PC-3 (cell line): ENCODE data around the gene PDE11A. TPM values are rescaled to one million over a fixed set of nuclear protein-coding genes. Genes with fewer than 3 reads are reported as not detected.

Source experiments
- ATAC-seq: fragments of 200-7000 bp; cut with Tn5 transposase; 2 replicates; pipeline ENCODE4 v1.9.1; 2020; ENCODE audit warnings: mild to moderate bottlenecking, moderate library complexity
- BruUV-seq: library from RNA; stranded (reverse); fragments of 400-500 nt; replicated peaks from 2 replicates; lab custom pipeline; 2021; lab: Mats Ljungman, UMichigan
- CTCF ChIA-PET: fragments of 300-600 bp; sonication (Branson Sonifier 250); formaldehyde crosslinking; loops from one replicate; lab custom pipeline; 2022; ENCODE audit warnings: antibody characterized with exemption; lab: Charles Lee
- POLR2A ChIA-PET: fragments of 300-600 bp; sonication (Branson Sonifier 250); formaldehyde crosslinking; loops from one replicate; lab custom pipeline; 2022; ENCODE audit warnings: antibody characterized with exemption; ENCODE audit not compliant: unreplicated experiment; lab: Charles Lee
- DNase-seq: peaks from one replicate; pipeline ENCODE4 v3.0.0-alpha.2; 2015
- H2AFZ ChIP-seq: fragments of 300-600 bp; sonication (generic); 2 replicates; pipeline ENCODE4 v1.6.0; 2016; ENCODE audit warnings: antibody characterized with exemption, low read length
- H3F3A ChIP-seq: fragments of 300-600 bp; sonication (generic); one replicate; pipeline ENCODE4 v1.6.0; 2017; ENCODE audit warnings: antibody characterized with exemption, low read length, control low read depth, mild to moderate bottlenecking; ENCODE audit not compliant: unreplicated experiment
- H3K27ac ChIP-seq: fragments of 300-600 bp; sonication (generic); 2 replicates; pipeline ENCODE4 v1.5.1; 2016; ENCODE audit warnings: mild to moderate bottlenecking, low read length
- H3K27me3 ChIP-seq: fragments of 300-600 bp; sonication (generic); 2 replicates; pipeline ENCODE4 v1.6.1; 2016; ENCODE audit warnings: low read length, mixed read lengths
- H3K36me3 ChIP-seq: fragments of 300-600 bp; sonication (generic); 2 replicates; pipeline ENCODE4 v1.6.1; 2016; ENCODE audit warnings: low read depth, mixed run types, low read length, mixed read lengths
- H3K4me1 ChIP-seq: fragments of 300-600 bp; sonication (generic); 2 replicates; pipeline ENCODE4 v1.5.1; 2016; ENCODE audit warnings: low read length; ENCODE audit not compliant: insufficient read depth
- H3K4me2 ChIP-seq: fragments of 300-600 bp; sonication (generic); 2 replicates; pipeline ENCODE4 v1.6.0; 2016; ENCODE audit warnings: low read length
- H3K4me3 ChIP-seq: fragments of 300-600 bp; sonication (generic); 2 replicates; pipeline ENCODE4 v1.5.1; 2016; ENCODE audit warnings: mild to moderate bottlenecking, low read length, mixed read lengths
- H3K79me2 ChIP-seq: fragments of 300-600 bp; sonication (generic); 2 replicates; pipeline ENCODE4 v1.6.1; 2017; ENCODE audit warnings: low read length, mixed read lengths
- H3K9ac ChIP-seq: fragments of 300-600 bp; sonication (generic); 2 replicates; pipeline ENCODE4 v1.6.0; 2016; ENCODE audit warnings: mild to moderate bottlenecking, low read length
- H3K9me2 ChIP-seq: fragments of 300-600 bp; sonication (generic); replicated peaks from 2 replicates; pipeline ENCODE4 v1.6.1; 2016; ENCODE audit warnings: mixed run types, low read length, mixed read lengths
- H3K9me3 ChIP-seq: fragments of 300-600 bp; sonication (generic); 2 replicates; pipeline ENCODE4 v1.6.1; 2016; ENCODE audit warnings: low read length, mixed read lengths
- H4K20me1 ChIP-seq: fragments of 300-600 bp; sonication (generic); 2 replicates; pipeline ENCODE4 v1.6.1; 2016; ENCODE audit warnings: low read length, mixed read lengths
- CTCF ChIP-seq: fragments of 300-600 bp; sonication (generic); conservative IDR thresholded peaks from 2 replicates; pipeline ENCODE4 v1.5.1; 2017; ENCODE audit warnings: antibody characterized with exemption, low read depth, mild to moderate bottlenecking, low read length
- EZH2 ChIP-seq: fragments of 300-600 bp; sonication (generic); IDR thresholded peaks from one replicate; pipeline ENCODE4 v1.6.1; 2017; ENCODE audit warnings: antibody characterized with exemption, mild to moderate bottlenecking, low read length; ENCODE audit not compliant: unreplicated experiment
- EZH2phosphoT487 ChIP-seq: fragments of 300-600 bp; sonication (generic); IDR thresholded peaks from 2 replicates; pipeline ENCODE4 v1.6.1; 2018; ENCODE audit warnings: mild to moderate bottlenecking, antibody characterized with exemption, low read length, borderline replicate concordance
- intact Hi-C: fragments of 100-400 bp; cut with micrococcal nuclease; formaldehyde crosslinking; loops from 2 replicates; pipeline ENCODE4 v1.9.0; 2023
- total RNA-seq: library from RNA; depleted of rRNA; stranded (reverse); fragments of >200 nt; gene quantifications from 2 replicates; pipeline ENCODE4 v1.2.3, GENCODE V29; 2014

The PDE11A gene
- total RNA-seq, 1 experiment from 2014 or later: 0.15 TPM

DNA sequence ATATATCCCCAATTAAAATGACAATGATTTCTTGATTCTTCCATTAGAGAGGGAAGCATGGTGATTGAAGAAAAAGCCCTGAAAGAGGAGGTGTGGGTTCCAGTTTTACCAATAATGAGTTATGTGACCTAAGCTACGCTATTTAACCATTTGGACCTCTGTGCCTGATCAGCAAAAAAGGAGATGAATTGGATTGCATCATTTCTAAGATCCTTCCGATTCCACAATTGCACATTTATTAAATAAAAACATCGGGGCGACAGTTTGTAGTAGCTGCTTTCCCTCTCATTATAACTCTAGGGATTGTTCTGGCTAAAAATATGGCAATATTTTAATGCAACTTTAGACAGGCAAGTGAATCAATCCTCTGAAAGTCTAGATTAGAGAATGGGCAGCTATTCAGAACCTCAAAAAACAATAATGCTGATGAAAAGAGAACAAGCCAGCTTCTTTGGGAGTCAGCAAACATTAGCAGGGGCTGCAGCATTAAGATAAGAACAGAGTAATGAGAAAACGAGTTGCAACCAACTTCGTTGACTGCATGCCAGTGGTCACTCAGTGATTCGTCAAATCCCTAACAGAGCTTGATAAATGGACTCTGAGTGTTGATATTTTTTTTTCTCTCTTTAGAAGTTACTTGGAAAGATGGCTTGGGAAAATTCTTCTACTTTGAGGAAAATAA is 378.8 kb downstream of the PDE11A start:
- no peak for DNase-seq

GRCh38 chr2:177692783-177693269 is 379.8 kb downstream of the PDE11A start:
- no peak overlapping the region for H3K9ac ChIP-seq
- no TSS peak for BruUV-seq
- no peak overlapping the region for H3K4me2 ChIP-seq
- ChIA-PET CTCF (interaction anchor here (0.6 kb wide), 1 partner anchor 207 kb away, joined by 3 read pairs; no protein-coding TSS in a partner anchor), POLR2A (no interaction called here)
- H3K9me3 ChIP-seq: no peaks in the 10 kb centered on the region
- H2AFZ ChIP-seq: no peak overlapping the region
- peak; percentile 75 for ATAC-seq
- no peak overlapping the region for H3K4me3 ChIP-seq
- intact Hi-C loops: no loop called here
- no peaks in the 10 kb centered on the region for H3K79me2 ChIP-seq
- H3F3A ChIP-seq: no peaks in the 10 kb centered on the region
- TF ChIP-seq EZH2: no peak
- TF ChIP-seq EZH2phosphoT487: no peak
- peak; percentile 32; the same call in 1 of the 2 replicates for TF ChIP-seq CTCF
- no peaks in the 10 kb centered on the region for H3K9me2 ChIP-seq
- H3K4me1 ChIP-seq: peaks cover 6% of the 10 kb centered on the region
- H3K27ac ChIP-seq: no peak overlapping the region
- peaks cover 36% of the 10 kb centered on the region for H3K27me3 ChIP-seq
- no peaks in the 10 kb centered on the region for H3K36me3 ChIP-seq
- no peaks in the 10 kb centered on the region for H4K20me1 ChIP-seq
- peak; percentile 63 for DNase-seq

More for the DNA sequence above, 378.8 kb downstream of the PDE11A start:
- H3K4me1 ChIP-seq: peaks cover 6% of the 10 kb centered on the region
- H3K9me2 ChIP-seq: no peaks in the 10 kb centered on the region
- ATAC-seq: no peak
- no peaks in the 10 kb centered on the region for H3K79me2 ChIP-seq
- H3K9me3 ChIP-seq: no peaks in the 10 kb centered on the region
- H3K27me3 ChIP-seq: peaks cover 38% of the 10 kb centered on the region
- no TSS peak for BruUV-seq
- H3K4me2 ChIP-seq: no peak overlapping the region
- H3F3A ChIP-seq: no peaks in the 10 kb centered on the region
- TF ChIP-seq CTCF (no peak), EZH2 (no peak), EZH2phosphoT487 (no peak)
- no peaks in the 10 kb centered on the region for H4K20me1 ChIP-seq
- no peak overlapping the region for H2AFZ ChIP-seq
- intact Hi-C loops: no loop called here
- H3K9ac ChIP-seq: no peak overlapping the region
- H3K36me3 ChIP-seq: no peaks in the 10 kb centered on the region
- POLR2A ChIA-PET: no interaction called here
- H3K27ac ChIP-seq: no peak overlapping the region
- CTCF ChIA-PET: no interaction called here
- H3K4me3 ChIP-seq: no peak overlapping the region
